Esophagus muscularis mucosa (tissue), 3 donors: ENCODE results near the gene LHX3.

Experiments used
- CTCF ChIP-seq, 3 experiments: fragments of 200-600 bp in 2 of 3; fragments of 450-650 bp in 1 of 3; sonication (generic) in 2 of 3; IDR thresholded peaks; one replicate each; pipeline ENCODE4 v1.5.1; 2017 to 2019; ENCODE audit warnings: antibody characterized with exemption in 3 of 3, mild to moderate bottlenecking in 2 of 3, moderate library complexity in 1 of 3
- POLR2A ChIP-seq: fragments of 450-650 bp; IDR thresholded peaks from one replicate; pipeline ENCODE4 v1.6.1; 2017; ENCODE audit warnings: antibody characterized with exemption, moderate library complexity, mild to moderate bottlenecking, low read depth

- TF ChIP-seq CTCF (IDR thresholded peaks at IDR 0.05): no peak
- no peak for TF ChIP-seq POLR2A
These were observed 22.5 kb downstream of the LHX3 start for GRCh38 chr9:136182420-136182787.
